HCT116 (cell line): Measurements from ENCODE around the gene C11orf68. TPM values are rescaled to one million over a fixed set of nuclear protein-coding genes. Genes with fewer than 3 reads are reported as not detected.
A peak's percentile ranks its signal among the peaks of the same experiment; 100 is the strongest.

ENCODE experiments used
- CEBPB ChIP-seq: IDR thresholded peaks from 2 replicates; pipeline ENCODE4 v1.6.1; 2012; ENCODE audit warnings: low read depth
- CTCF ChIP-seq, 3 experiments: fragments of 200-600 bp in 1 of 3; sonication (generic) in 1 of 3; IDR thresholded peaks in 2 of 3; conservative IDR thresholded peaks in 1 of 3; 2 replicates each; pipeline ENCODE4 v1.5.1; 2012 to 2017; ENCODE audit warnings: low read depth in 2 of 3, low read length in 2 of 3, antibody characterized with exemption in 1 of 3, borderline replicate concordance in 1 of 3, control low read depth in 1 of 3, mild to moderate bottlenecking in 1 of 3, mixed read lengths in 1 of 3, mixed run types in 1 of 3, moderate library complexity in 1 of 3; ENCODE audit not compliant: insufficient read depth in 1 of 3
- ELF1 ChIP-seq: IDR thresholded peaks from 2 replicates; pipeline ENCODE4 v1.6.1; 2012; ENCODE audit warnings: low read depth, borderline replicate concordance
- EZH2 ChIP-seq: fragments of 200-600 bp; sonication (generic); IDR thresholded peaks from 2 replicates; pipeline ENCODE4 v1.6.1; 2017; ENCODE audit warnings: antibody characterized with exemption, mixed run types
- FOSL1 ChIP-seq: IDR thresholded peaks from 2 replicates; pipeline ENCODE4 v1.6.1; 2012; ENCODE audit warnings: low read depth
- MAX ChIP-seq: IDR thresholded peaks from 2 replicates; pipeline ENCODE4 v1.6.1; 2012
- POLR2A ChIP-seq: IDR thresholded peaks from 2 replicates; pipeline ENCODE4 v1.7.0; 2011; ENCODE audit warnings: borderline replicate concordance; ENCODE audit not compliant: insufficient read depth, insufficient read length; ENCODE audit errors: extremely low read depth
- POLR2AphosphoS5 ChIP-seq: IDR thresholded peaks from 2 replicates; pipeline ENCODE4 v1.6.1; 2011; ENCODE audit warnings: mild to moderate bottlenecking, low read depth, low read length, moderate library complexity
- RAD21 ChIP-seq: IDR thresholded peaks from 2 replicates; pipeline ENCODE4 v1.6.1; 2012; ENCODE audit warnings: low read depth, mild to moderate bottlenecking
- SIN3A ChIP-seq: IDR thresholded peaks from 2 replicates; pipeline ENCODE4 v1.6.1; 2012; ENCODE audit warnings: low read depth
- SP1 ChIP-seq: IDR thresholded peaks from 2 replicates; pipeline ENCODE4 v1.6.1; 2012; ENCODE audit warnings: low read depth
- SRF ChIP-seq: IDR thresholded peaks from 2 replicates; pipeline ENCODE4 v1.6.1; 2012; ENCODE audit warnings: low read depth
- TCF7L2 ChIP-seq: IDR thresholded peaks from 2 replicates; pipeline ENCODE4 v1.7.0; 2011; ENCODE audit warnings: borderline replicate concordance, inconsistent platforms; ENCODE audit not compliant: insufficient read depth, insufficient read length; ENCODE audit errors: extremely low read depth
- YY1 ChIP-seq: IDR thresholded peaks from 2 replicates; pipeline ENCODE4 v1.6.1; 2011; ENCODE audit warnings: low read length, low read depth, moderate library complexity, mild to moderate bottlenecking; ENCODE audit not compliant: insufficient replicate concordance; ENCODE audit errors: extremely low read depth
- ZFX ChIP-seq: fragments of 450-650 bp; IDR thresholded peaks from 2 replicates; pipeline ENCODE4 v1.6.1; 2017
- ZNF274 ChIP-seq: fragments of 200-500 bp; sonication (Bioruptor generic); IDR thresholded peaks from 2 replicates; pipeline ENCODE4 v1.6.1; 2014; ENCODE audit warnings: mild to moderate bottlenecking, low read depth, low read length, inconsistent platforms
- total RNA-seq: library from RNA; stranded (reverse); gene quantifications from one replicate; pipeline ENCODE4 v1.2.1, GENCODE V29; 2021; ENCODE audit not compliant: unreplicated experiment

The C11orf68 gene
- total RNA-seq, 1 experiment from 2014 or later, result 49.8 TPM

GRCh38 chr11:65961267-65962140 is 42.6 kb upstream of the C11orf68 start, which contains the start of gene SART1 (continued):
- no peak for TF ChIP-seq CTCF (IDR thresholded peaks at IDR 0.05 in 2 of 3, conservative IDR thresholded peaks at IDR 0.05 in 1 of 3; ENCODE audit: borderline replicate concordance in 1 of 3, insufficient read depth in 1 of 3, low read depth in 2 of 3, low read length in 2 of 3)
- TF ChIP-seq SP1, result no peak; the same call in 1 of the 2 replicates
- no peak for TF ChIP-seq ZNF274
- TF ChIP-seq TCF7L2, result peak; percentile 54
- peak; percentile 90 for TF ChIP-seq POLR2AphosphoS5
- no peak for TF ChIP-seq FOSL1
- peak; percentile 68; the same call in 1 of the 2 replicates for TF ChIP-seq SRF
- no peak for TF ChIP-seq CEBPB
- peak; percentile 87 for TF ChIP-seq SIN3A
- peak; percentile 71 for TF ChIP-seq POLR2A
- peak; percentile 89; the same call in 1 of the 2 replicates for TF ChIP-seq ELF1
- peak; percentile 90 for TF ChIP-seq YY1
- no peak for TF ChIP-seq EZH2
- peak; percentile 68; the same call in 1 of the 2 replicates for TF ChIP-seq ZFX
- TF ChIP-seq MAX, result peak; percentile 80
- no peak for TF ChIP-seq RAD21
